ENCODE data around the gene PSORS1C1. TPM values are rescaled to one million over a fixed set of nuclear protein-coding genes. Genes with fewer than 3 reads are reported as not detected.

The PSORS1C1 gene
- total RNA-seq, 1 donor from 2014 or later, result 10.5 TPM

GRCh38 chr6:31144970-31145340 is 30.4 kb downstream of the PSORS1C1 start:
- H3K27me3 ChIP-seq (ENCODE audit: low read depth), result no peaks in the 10 kb centered on the region
- H3K27ac ChIP-seq, result no peak overlapping the region
- peaks cover 26% of the 10 kb centered on the region for H3K36me3 ChIP-seq
- intact Hi-C loops (cut with DNase I), result no loop called here
- TF ChIP-seq CTCF (IDR thresholded peaks at IDR 0.05), result no peak
- no peaks in the 10 kb centered on the region for H3K9me3 ChIP-seq
- no peak overlapping the region for H3K4me3 ChIP-seq
- DNase-seq (no peak), ATAC-seq (no peak)
- H3K4me1 ChIP-seq, result peaks cover 8% of the 10 kb centered on the region

- H3K36me3 ChIP-seq, result peaks cover 30% of the 10 kb centered on the region
- H3K27me3 ChIP-seq (ENCODE audit: low read depth), result no peaks in the 10 kb centered on the region
- DNase-seq (no peak), ATAC-seq (no peak)
- H3K4me1 ChIP-seq, result peaks cover 8% of the 10 kb centered on the region
- no peaks in the 10 kb centered on the region for H3K9me3 ChIP-seq
- no peak for TF ChIP-seq CTCF (IDR thresholded peaks at IDR 0.05)
- H3K27ac ChIP-seq, result no peak overlapping the region
- intact Hi-C loops (cut with DNase I), result no loop called here
- H3K4me3 ChIP-seq, result no peak overlapping the region
These were observed 30.8 kb downstream of the PSORS1C1 start for GRCh38 chr6:31145386-31145785.

- intact Hi-C loops (cut with DNase I), result no loop called here
- no peak overlapping the region for H3K27ac ChIP-seq
- no peak overlapping the region for H3K4me3 ChIP-seq
- H3K36me3 ChIP-seq, result peaks cover 15% of the 10 kb centered on the region
- DNase-seq (no peak), ATAC-seq (no peak)
- no peaks in the 10 kb centered on the region for H3K9me3 ChIP-seq
- no peak for TF ChIP-seq CTCF (IDR thresholded peaks at IDR 0.05)
- H3K27me3 ChIP-seq (ENCODE audit: low read depth), result no peaks in the 10 kb centered on the region
- H3K4me1 ChIP-seq, result no peaks in the 10 kb centered on the region
These were observed 35.3 kb downstream of the PSORS1C1 start for GRCh38 chr6:31149827-31150447.

GRCh38 chr6:31152781-31153180 is 38.2 kb downstream of the PSORS1C1 start:
- H3K9me3 ChIP-seq, result no peaks in the 10 kb centered on the region
- H3K4me3 ChIP-seq, result no peak overlapping the region
- TF ChIP-seq CTCF (IDR thresholded peaks at IDR 0.05), result no peak
- H3K27ac ChIP-seq, result no peak overlapping the region
- no peak for ATAC-seq
- no peaks in the 10 kb centered on the region for H3K27me3 ChIP-seq (ENCODE audit: low read depth)
- intact Hi-C loops (cut with DNase I), result no loop called here
- no peak for DNase-seq
- H3K36me3 ChIP-seq, result peaks cover 15% of the 10 kb centered on the region
- peaks cover 6% of the 10 kb centered on the region for H3K4me1 ChIP-seq

- DNase-seq (no peak), ATAC-seq (no peak)
- Histone ChIP-seq H3K36me3 (peaks cover 15% of the 10 kb centered on the region), H3K9me3 (no peaks in the 10 kb centered on the region), H3K27ac (no peak overlapping the region), H3K4me1 (peaks cover 14% of the 10 kb centered on the region), H3K27me3 (ENCODE audit: low read depth) (no peaks in the 10 kb centered on the region), H3K4me3 (no peak overlapping the region)
- intact Hi-C loops (cut with DNase I), result no loop called here
- no peak for TF ChIP-seq CTCF (IDR thresholded peaks at IDR 0.05)
These were observed 39.8 kb downstream of the PSORS1C1 start for GRCh38 chr6:31154436-31154835.
